HTR-8/SVneo (cell line): ENCODE measurements around the gene PTPN23.
"Not testable (repeated sequence)": the region's sequence is repeated elsewhere in the genome, so short reads cannot be mapped to it uniquely, and the experiment has no call there.

Experiments
- DNase-seq: peaks from one replicate; pipeline ENCODE4 v3.0.0; 2011; ENCODE audit warnings: low spot score, mixed read lengths; ENCODE audit not compliant: insufficient read length
- FAIRE-seq: peaks from 2 replicates; lab custom pipeline; 2011; peaks lifted over from hg19 to GRCh38; lab: Jason Lieb, UNC

PTPN23 gene

GRCh38 chr3:47380601-47381316, at the start of gene PTPN23:
Gene PTPN23 (plus strand): TSS chr3:47381021. CDS start chr3:47381097, 76 bp downstream.
- FAIRE-seq: peak; percentile 80

GRCh38 chr3:47333907-47334306, 46.9 kb upstream of the PTPN23 start:
- DNase-seq (no peak), FAIRE-seq (no peak)

More at GRCh38 chr3:47380601-47381316, at the start of gene PTPN23:
- DNase-seq: peak; percentile 95

GRCh38 chr3:47337656-47338055, 43.2 kb upstream of the PTPN23 start:
- FAIRE-seq (no peak), DNase-seq (no peak)

- no peak for DNase-seq
- FAIRE-seq: no peak
These were observed 40.9 kb upstream of the PTPN23 start for GRCh38 chr3:47339951-47340350.

GRCh38 chr3:47340866-47341265, 40.0 kb upstream of the PTPN23 start:
- FAIRE-seq (no peak), DNase-seq (no peak)

- FAIRE-seq: no peak
These were observed 38.7 kb upstream of the PTPN23 start for GRCh38 chr3:47342151-47342550.

GRCh38 chr3:47342812-47343211, 38.0 kb upstream of the PTPN23 start:
- FAIRE-seq: no peak
- DNase-seq: no peak

More at GRCh38 chr3:47342151-47342550, 38.7 kb upstream of the PTPN23 start:
- no peak for DNase-seq

GRCh38 chr3:47343471-47343971, 37.3 kb upstream of the PTPN23 start:
- DNase-seq (no peak), FAIRE-seq (no peak)

GRCh38 chr3:47344971-47345370, 35.9 kb upstream of the PTPN23 start:
- DNase-seq (no peak), FAIRE-seq (no peak)

GRCh38 chr3:47347217-47347801, 33.5 kb upstream of the PTPN23 start:
- DNase-seq: no peak
- no peak for FAIRE-seq

GRCh38 chr3:47348411-47349154, 32.2 kb upstream of the PTPN23 start:
- DNase-seq (no peak), FAIRE-seq (no peak)

GRCh38 chr3:47355010-47355409, 25.8 kb upstream of the PTPN23 start:
- DNase-seq (no peak), FAIRE-seq (no peak)

- DNase-seq (no peak), FAIRE-seq (no peak)
These were observed 24.6 kb upstream of the PTPN23 start for GRCh38 chr3:47356201-47356600.

- FAIRE-seq (no peak), DNase-seq (no peak)
These were observed 21.5 kb upstream of the PTPN23 start for GRCh38 chr3:47359323-47359722.

- FAIRE-seq: not testable (repeated sequence)
These were observed 20.7 kb upstream of the PTPN23 start for GRCh38 chr3:47360110-47360517.

GRCh38 chr3:47362701-47363100, 18.1 kb upstream of the PTPN23 start:
- DNase-seq: no peak
- FAIRE-seq: no peak

More at GRCh38 chr3:47360110-47360517, 20.7 kb upstream of the PTPN23 start:
- not testable (repeated sequence) for DNase-seq

- FAIRE-seq (no peak), DNase-seq (no peak)
These were observed 15.3 kb upstream of the PTPN23 start for GRCh38 chr3:47365213-47366153.

GRCh38 chr3:47366833-47367232, 14.0 kb upstream of the PTPN23 start:
- no peak for DNase-seq
- FAIRE-seq: no peak

GRCh38 chr3:47367631-47368030, 13.2 kb upstream of the PTPN23 start:
- no peak for FAIRE-seq
- DNase-seq: no peak

- not testable (repeated sequence) for FAIRE-seq, DNase-seq
These were observed 10.8 kb upstream of the PTPN23 start for GRCh38 chr3:47370020-47370419.
